HS-27A (cell line): Measurements from ENCODE around the gene CRX.
"Not testable (repeated sequence)": the region's sequence is repeated elsewhere in the genome, so short reads cannot be mapped to it uniquely, and the experiment has no call there.

Experiments
- DNase-seq: peaks from one replicate; pipeline ENCODE4 v3.0.0-alpha.2; 2012; ENCODE audit warnings: low read depth, missing footprints

CRX gene

DNA sequence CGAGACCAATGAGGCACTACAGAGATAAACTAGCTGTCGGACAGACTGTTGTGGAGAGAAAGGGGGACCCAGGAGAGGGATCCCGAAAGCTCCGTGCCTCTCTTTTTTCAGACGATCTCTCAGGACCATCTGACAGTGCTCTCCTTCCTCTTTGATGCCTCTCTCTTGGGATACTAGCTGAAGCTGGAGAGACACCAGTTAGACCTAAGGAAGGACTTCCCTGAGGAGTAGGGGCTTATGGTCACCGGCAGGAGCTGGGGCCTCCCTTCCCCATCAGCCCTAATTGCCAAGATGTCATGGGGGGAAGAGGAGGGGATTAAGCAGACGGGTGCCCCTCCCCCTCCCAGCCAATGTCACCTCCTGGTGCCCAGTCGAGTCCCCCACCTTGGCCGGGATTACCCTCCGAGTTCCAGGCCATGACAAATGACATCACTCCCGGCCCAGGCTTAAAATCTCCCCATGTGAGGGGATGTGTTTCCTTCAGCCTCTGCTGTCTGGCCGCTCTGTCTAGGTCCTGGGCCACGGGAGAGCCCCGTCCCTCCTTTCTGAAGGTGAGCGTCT, at the start of gene CRX:
Gene CRX (plus strand): TSS at position 478 of the 561 bp plus-strand sequence. CDS start 12,507 bp downstream, outside the sequence.
- DNase-seq: no peak

DNA sequence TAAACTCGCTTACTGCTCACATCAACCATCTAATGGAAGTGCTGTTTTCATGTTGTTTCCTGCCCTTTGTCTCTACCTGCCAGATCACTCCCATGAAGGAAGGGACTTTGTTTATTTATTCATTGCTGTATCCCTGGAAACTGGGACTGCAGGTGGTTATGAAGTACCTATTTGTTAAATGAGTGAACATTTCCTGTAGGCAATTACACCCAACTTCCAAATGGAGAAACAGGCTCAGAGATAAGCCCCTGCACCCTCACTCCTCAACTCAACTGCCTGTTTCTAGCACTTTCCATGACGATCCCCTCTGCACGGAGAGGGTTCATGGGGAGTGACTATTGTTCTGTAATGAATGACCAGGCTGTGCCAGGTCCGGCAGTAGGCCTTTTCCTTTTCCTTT, 45.2 kb upstream of the CRX start:
- DNase-seq: no peak

DNA sequence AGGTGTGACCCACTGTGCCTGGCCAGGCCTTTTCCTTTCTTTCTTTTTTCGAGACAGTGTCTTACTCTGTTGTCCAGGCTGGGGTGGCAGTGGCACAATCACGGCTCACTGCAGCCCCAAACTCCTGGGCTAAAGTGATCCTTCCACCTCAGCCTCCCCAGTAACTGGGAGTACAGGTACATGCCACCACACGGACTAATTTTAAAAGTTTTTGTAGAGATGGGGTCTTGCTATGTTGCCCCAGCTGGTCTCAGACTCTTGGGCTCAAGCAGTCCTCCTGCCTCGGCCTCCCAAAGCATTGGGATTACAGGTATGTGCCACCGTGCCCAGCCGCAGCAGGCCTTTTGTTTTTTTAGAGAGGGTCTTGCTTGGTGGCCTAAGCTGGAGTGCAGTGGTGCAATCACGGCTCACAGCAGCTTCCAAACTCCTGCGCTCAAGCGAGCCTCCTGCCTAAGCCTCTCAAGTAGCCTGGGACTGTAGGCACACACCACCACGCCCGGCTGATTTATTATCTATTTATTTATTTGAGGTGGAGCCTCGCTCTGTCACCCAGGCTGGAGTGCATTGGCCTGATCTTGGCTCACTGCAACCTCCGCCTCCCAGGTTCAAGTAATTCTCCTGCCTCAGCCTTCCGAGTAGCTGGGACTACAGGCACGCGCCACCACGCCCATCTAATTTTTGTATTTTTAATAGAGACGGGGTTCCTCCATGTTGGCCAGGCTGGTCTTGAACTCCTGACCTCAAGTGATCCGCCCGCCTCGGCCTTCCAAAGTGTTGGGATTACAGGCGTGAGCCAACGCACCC, 44.3 kb upstream of the CRX start:
- not testable (repeated sequence) for DNase-seq

DNA sequence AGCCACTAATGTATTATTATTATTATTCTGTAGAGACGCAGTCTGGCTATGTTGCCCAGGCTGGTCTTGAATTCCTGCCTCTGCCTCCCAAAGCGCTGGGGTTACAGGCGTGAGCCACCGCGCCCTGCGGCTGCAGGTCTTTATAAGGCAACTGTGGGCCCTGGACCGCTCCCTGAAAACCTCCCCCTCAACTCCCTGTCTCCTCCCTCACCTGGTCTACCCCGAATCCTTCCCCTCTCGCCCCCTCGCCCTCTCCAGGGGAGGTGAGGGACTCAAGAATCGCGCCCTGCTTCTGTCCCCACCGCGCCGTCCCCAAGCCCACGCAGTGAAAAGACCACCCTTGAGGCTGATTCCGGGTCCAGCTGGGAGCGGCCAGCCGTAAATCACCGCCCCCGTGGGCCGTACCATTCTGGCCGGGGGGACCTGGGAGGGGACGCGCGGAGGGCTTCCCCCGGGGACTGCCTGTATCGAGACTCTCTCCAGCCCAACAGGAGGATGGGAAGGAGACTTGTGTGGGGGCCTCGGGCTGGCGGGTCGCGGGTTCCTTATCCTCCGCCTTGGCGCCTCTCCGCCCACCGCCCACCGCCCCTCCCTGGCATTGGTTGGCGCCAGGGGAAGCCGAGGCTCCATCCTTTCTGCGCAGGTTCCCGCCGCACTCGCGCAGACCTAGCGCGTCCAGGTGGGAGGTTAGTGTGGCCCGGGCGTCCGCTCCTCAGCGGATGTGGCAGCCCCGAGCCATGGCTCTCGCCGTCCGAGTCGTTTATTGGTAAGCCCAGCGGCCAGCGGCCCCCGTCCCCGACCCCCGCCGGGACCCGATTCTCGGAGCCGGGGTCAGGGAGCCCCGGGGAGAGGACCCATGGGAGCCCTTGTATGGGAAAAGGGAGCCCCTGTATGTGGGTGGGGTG, 43.4 kb upstream of the CRX start, which contains the start of gene SELENOW:
Gene SELENOW (plus strand): TSS at position 655 of the 905 bp plus-strand sequence. CDS start 83 bp downstream, at position 738.
- peak; percentile 54 for DNase-seq

DNA sequence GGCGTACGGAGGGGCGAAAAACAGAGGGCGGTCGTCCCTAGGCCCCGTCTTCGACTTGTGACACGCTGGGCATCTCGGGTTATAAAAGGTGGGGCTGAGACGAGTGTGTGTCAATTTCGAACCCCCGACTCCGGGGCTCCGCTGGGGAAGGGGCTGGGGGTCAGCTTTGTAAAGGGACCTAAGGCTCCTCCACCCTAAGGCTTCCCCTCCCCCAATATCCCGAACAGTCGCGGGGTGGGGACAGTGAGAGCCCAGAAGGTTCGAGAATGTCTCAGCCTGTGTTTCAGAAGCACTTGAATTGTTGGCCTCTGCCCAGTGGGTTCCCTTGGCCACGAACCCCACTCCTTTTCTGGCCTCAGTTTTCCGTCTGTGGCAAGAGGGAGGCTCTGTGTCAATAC, 42.8 kb upstream of the CRX start:
- DNase-seq: no peak

DNA sequence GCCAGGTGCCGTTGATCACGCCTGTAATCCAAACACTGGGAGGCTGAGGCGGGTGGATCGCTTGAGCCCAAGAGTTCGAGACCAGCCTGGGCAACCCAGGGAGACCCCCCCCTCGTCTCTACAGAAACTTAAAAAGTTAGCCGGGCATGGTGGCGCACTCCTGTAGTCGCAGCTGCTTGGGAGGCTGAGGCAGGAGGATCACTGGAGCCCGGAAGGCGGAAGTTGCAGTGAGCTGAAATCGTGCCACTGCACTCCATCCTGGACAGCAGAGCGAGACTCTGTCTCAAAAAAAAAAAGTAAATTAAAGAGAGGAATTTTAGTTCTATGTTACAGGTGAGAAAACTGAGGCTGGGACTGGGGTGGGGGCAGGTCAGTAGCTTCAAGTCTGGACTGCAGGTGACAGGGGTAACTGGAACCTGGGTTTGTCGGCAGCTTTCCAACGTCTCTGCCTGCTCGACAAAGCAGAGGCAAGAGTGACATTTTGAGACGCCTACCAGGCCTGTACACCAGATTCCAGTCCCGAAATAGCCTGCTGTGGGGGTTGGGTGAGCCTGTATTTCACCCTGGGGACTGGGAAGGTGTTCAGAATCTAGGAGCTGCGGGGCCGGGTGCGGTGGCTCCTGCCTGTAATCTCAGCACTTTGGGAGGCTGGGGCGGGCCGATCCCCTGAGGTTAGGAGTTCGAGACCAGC, 42.1 kb upstream of the CRX start:
- DNase-seq: no peak

DNA sequence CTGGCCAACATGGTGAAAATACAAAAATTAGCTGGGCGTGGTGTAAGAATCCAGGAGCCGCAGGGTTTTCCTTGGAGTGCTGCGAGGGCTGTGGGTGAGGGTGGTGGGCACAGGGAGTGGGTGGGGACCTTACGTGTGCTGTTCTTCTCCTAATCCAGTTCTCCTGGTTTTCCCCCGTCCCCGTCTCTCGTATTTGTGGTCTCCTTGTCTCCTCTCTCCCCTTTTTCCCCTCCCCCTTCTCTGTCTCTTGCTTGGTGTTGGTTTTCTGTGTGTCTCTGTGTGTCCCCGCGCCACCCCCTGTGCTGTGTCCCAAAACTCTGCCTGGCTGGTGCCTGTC, 41.6 kb upstream of the CRX start:
- DNase-seq: no peak

DNA sequence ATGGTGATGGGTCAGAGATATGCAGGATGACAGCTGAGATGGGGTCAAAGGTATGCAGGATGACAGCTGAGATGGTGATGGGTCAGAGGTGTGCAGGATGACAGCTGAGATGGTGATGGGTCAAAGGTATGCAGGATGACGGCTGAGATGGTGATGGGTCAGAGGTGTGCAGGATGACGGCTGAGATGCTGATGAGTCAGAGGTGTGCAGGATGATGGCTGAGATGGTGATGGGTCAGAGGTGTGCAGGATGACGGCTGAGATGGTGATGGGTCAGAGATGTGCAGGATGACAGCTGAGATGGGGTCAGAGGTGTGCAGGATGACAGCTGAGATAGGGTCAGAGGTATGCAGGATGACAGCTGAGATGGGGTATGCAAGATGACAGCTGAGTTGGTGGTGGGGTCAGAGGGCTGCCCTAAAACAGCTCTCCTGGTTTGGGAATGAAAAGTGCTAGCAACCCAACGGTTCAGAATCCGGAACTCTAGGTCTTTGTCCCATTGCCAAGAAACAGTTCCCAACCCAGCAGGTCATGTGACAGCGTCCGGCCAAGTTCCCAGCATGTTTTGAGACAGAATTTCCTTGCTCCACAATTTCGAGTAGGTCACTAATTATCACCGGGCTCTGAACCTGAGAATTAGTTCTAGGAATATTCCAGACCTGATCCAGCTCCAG, 40.0 kb upstream of the CRX start:
- DNase-seq: no peak

DNA sequence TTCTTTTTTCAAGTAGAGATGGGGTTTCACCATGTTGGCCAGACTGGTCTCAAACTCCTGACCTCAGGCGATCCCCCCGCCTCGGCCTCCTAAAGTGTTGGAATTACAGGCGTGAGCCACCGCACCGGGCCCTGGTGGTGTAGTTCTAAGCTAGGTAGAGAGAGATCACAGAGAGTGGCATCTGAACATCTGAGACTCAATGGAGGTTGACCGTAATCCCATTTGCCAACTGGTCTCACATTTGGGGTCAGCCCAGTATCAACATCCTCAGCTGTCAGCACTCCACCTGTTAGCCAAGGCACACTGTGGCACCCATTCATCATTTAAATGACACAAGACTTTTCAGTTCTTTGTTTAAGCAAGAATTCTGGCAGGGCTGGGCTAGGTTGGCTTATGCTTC, 35.2 kb upstream of the CRX start:
- no peak for DNase-seq

DNA sequence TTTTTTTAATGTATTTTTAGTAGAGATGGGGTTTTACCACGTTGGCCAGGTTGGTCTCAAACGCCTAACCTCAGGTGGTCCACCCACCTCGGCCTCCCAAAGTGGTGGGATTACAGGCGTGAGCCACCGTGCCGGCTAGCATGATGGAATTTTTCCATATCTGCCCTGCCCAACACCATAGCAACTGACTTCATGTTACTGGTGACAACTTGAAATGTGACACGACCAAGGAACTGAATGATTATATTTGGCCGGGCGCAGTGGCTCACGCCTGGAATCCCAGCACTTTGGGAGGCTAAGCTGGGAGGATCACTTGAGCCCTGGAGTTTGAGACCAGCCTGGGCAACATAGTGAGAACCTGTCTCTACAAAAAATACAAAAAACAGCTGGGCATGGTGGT, 34.4 kb upstream of the CRX start:
- not testable (repeated sequence) for DNase-seq

DNA sequence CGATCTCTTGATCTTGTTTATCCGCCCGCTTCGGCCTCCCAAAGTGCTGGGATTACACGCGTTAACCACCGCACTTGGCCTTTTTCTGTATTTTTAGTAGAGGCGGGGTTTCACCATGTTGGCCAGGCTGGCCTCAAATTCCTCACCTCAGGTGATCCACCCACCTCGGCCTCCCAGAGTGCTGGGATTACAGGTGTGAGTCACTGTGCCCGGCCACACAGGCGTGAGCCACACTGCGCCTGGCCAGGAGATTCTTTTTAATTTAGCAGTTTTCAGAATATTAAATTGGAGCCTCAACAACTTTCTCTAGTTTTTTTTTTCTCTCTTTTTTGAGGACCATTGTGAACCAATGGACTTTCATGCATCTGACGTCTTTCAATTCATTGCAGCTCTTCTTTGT, 31.9 kb upstream of the CRX start:
- not testable (repeated sequence) for DNase-seq

DNA sequence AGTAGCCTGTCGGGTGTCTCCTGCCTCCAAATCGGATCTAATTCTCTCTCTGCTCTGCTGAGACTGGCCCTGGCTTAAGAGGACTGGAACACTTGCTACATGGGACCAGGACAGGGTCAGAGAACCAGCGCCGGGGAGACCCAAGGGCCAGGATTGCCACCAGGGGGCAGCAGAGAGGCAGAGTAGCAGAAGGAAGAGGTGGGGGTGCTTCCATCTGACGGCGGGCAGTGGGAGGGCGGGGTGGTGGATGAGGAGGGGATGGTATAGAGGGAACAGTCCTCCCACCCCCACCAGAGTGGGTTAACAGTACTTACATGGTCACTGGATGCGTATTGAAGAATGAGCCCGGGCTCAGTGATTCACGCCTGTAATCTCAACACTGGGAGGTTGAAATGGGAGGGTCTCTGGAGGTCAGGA, 31.3 kb upstream of the CRX start:
- DNase-seq: no peak

DNA sequence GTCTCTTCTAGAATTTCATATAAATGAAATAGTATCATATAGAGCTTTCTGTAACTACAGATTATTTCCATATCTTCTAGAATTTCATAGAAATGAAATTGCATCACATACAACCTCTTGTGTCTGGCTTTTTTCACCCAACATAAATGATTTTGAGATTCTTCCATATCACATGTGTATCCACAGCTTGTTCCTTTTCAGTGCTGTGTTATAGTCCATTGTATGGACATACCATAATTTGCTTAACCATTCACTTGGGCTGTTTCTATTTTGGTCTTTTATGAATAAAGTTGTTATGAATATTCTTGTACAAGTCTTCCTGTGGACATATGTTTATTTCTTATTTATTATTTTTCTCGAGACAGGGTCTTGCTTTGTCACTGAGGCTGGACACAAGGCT, 29.1 kb upstream of the CRX start:
- DNase-seq: no peak

DNA sequence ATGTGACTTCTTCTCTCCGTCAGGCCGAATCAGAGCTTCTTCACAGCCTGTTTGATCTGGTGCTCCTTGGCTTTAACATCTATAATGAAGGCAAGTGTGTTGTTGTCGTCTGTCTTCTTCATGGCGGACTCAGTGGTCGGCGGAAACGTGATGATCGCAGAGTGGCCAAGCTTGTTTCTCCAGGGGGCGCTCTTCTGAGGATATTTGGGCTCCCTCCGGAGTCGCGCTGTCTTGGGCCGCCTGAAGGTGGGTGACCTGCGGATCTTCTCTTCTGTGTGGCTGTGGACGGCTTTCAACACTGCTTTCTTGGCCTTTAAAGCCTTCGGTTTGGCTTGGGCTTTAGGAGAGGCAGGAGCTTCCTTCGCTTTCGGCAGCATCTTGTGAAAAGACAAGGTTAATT, 27.2 kb upstream of the CRX start:
- no peak for DNase-seq

DNA sequence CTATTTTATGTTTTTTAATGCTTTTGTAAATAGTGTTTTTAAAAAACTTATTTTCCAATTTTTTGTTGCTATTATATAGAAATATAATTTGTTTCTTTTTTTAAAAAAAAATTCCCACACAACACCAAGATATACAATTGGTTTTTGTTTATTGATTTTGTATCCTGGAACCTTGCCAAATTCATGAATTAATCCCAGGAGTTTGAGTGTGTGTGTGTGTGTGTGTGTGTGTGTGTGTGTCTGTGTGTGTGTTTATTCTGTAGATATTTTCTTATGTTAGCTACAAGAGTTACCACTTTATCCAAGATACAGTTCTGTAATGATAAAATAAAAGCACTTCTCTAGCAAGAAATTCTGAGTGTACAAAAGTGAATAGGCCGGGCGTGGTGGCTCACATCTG, 25.0 kb upstream of the CRX start:
- DNase-seq: no peak

DNA sequence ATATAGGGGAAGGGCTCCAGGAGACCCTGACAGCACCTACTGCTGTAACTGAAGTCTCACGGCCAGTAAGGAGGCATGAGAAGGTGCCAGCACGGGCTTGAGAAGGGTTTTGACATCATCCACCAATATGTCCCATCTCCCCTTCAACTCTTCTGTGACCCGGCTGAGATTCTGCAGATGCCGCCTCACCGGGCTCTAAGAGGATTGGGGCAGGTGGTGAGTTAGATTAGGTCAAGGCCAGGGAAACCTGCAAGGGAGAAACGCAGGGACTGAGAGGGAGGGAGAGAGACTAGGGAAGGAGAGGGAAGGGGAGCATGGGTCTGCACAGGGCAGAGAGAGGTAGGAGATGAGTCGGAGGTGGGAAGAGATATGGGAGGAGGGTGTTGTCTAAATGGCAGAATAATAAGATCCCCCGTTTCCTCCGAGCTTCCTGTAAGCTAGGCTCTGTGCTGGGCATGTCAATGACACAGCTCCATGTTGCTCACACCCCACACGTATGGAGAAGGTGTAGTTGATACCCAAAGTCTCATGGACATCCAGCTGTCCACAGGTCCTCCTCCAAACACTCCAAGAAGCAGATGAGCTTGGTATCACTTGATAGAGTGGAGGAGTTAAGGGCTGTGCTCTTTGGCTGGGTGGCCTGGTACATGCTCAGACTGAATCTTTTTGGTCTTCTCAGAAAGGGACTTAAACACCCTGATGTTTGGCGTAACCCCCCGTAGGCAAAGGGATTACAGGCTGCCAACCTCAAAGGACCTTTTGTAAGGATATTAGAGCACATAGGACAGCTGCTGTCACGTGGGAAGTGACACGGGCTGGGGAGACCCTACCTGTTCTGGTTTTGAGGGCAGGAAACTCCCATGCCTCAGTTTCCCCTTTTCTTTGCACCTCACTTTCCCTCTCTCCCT, 23.5 kb upstream of the CRX start:
- DNase-seq: no peak

DNA sequence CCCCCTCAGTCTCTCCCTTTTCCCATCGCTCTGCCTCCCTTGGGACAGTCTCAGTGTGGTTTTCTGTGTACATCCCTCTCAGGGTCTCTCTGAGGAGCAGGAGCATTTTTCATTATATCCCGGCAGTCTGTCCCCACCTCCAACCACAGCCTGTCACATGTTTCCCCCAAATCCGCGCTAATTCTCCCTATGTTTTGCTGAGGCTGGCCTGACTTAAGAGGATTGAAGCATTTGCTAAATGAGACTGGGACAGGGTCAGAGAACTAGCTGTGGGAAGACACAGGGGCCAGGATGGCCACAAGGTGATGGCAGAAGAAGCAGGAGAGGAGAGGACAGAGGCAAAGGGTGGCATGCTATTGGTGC, 22.9 kb upstream of the CRX start:
- DNase-seq: no peak

DNA sequence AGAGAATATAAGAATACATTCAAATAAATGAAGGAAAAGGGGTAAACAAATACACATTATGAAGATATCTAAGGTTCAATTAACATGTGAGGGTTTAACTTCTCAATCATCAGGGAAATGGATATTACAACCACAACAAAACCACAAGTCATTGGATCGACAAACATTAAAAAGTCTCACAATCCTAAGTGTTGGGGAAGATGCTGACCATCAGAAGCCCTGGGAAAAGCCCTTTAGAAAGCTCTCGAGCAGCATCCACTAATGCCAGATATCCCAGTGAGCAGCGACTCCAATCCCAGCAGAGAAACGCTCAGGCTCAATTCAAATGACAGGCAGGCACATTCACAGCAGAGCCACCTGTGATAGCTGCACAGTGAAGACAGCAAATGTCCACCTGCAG, 20.5 kb upstream of the CRX start:
- no peak for DNase-seq

DNA sequence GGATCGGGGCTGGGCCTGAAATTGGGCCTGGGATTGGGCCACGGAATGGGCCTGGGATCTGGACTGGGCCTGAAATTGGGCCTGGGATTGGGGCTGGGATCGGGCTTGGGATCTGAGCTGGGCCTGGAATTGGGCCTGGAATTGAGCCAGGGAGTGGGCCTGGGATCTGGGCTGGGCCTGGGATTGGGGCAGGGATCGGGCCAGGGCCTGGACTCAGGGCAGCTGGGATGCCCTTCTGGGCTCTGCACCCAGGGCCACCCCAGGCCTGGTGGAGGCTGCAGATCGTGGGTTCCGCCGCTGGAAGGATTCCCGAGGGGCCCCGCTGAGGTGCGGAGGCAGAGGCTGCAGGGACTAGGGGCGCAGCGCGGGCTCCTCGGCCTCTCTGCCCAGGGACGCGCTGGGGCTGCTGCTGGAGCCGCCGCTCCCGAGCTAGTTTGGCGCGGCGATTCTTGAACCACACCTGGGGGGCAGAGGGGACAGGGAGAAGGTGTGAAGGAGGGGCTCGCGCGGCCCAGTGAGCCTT, 19.2 kb upstream of the CRX start:
- DNase-seq: no peak

DNA sequence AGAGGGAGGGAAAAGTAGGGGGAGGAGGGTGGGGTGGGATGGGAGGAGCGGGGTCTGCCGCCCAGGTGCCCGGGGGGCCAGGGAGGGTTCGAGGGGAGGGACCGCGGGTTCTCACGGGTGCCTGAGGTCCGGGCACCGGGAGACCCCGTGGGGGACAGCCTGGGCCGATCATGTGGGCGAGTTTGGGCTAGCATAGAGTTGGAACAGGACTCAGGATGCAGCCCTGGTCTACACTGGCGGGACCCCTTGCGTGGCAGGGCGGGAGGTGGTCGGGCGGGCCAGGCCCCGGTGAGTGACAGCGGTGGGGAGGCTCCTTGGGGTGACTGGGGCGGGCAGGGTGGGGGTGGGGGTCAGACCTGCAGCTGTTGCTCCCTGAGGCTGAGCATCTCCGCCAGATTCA, 18.6 kb upstream of the CRX start:
- DNase-seq: not testable (repeated sequence)
